Neural progenitor cell (in vitro differentiated cells): Measurements from ENCODE around the gene B4GALNT3. TPM values are rescaled to one million over a fixed set of nuclear protein-coding genes. Genes with fewer than 3 reads are reported as not detected.

Experiments used
- DNase-seq: peaks from one replicate; pipeline ENCODE4 v3.0.0-alpha.2; 2016; ENCODE audit warnings: low spot score
- H2AFZ ChIP-seq: fragments of 200-600 bp; sonication (generic); replicated peaks from 2 replicates; pipeline ENCODE4 v1.6.1; 2016; ENCODE audit warnings: antibody characterized with exemption
- H3F3A ChIP-seq: fragments of 200-600 bp; sonication (generic); 2 replicates; pipeline ENCODE4 v1.6.1; 2016; ENCODE audit warnings: antibody characterized with exemption, low read depth
- H3K27ac ChIP-seq: fragments of 200-600 bp; sonication (generic); 2 replicates; pipeline ENCODE4 v1.5.1; 2016; ENCODE audit warnings: mild to moderate bottlenecking
- H3K27me3 ChIP-seq: fragments of 200-600 bp; sonication (generic); 2 replicates; pipeline ENCODE4 v1.6.1; 2016; ENCODE audit warnings: mild to moderate bottlenecking, moderate library complexity
- H3K36me3 ChIP-seq: fragments of 200-600 bp; sonication (generic); 2 replicates; pipeline ENCODE4 v1.5.1; 2016
- H3K4me1 ChIP-seq: fragments of 200-600 bp; sonication (generic); 2 replicates; pipeline ENCODE4 v1.6.1; 2016; ENCODE audit warnings: mixed run types
- H3K4me2 ChIP-seq: fragments of 200-600 bp; sonication (generic); 2 replicates; pipeline ENCODE4 v1.6.1; 2016
- H3K4me3 ChIP-seq: fragments of 200-600 bp; sonication (generic); 2 replicates; pipeline ENCODE4 v1.5.1; 2016
- H3K79me2 ChIP-seq: fragments of 200-600 bp; sonication (generic); 2 replicates; pipeline ENCODE4 v1.6.1; 2016; ENCODE audit warnings: low read depth
- H3K9ac ChIP-seq: fragments of 200-600 bp; sonication (generic); 2 replicates; pipeline ENCODE4 v1.6.1; 2016
- H3K9me3 ChIP-seq: fragments of 200-600 bp; sonication (generic); 2 replicates; pipeline ENCODE4 v1.5.1; 2016; ENCODE audit warnings: low read depth
- H4K20me1 ChIP-seq: fragments of 200-600 bp; sonication (generic); 2 replicates; pipeline ENCODE4 v1.6.1; 2016; ENCODE audit warnings: low read depth
- H3K27ac Mint-ChIP-seq: 3 replicates; pipeline ENCODE4 v1.8.0; 2021; ENCODE audit warnings: mixed read lengths
- H3K27me3 Mint-ChIP-seq: 2 replicates; pipeline ENCODE4 v1.8.0; 2022; ENCODE audit warnings: low read depth, mild to moderate bottlenecking, inconsistent platforms, moderate library complexity, mixed read lengths; ENCODE audit not compliant: insufficient read depth
- H3K36me3 Mint-ChIP-seq: 3 replicates; pipeline ENCODE4 v1.8.0; 2021; ENCODE audit warnings: mixed read lengths
- H3K4me1 Mint-ChIP-seq: 3 replicates; pipeline ENCODE4 v1.8.0; 2021; ENCODE audit warnings: mixed read lengths
- H3K4me3 Mint-ChIP-seq: 3 replicates; pipeline ENCODE4 v1.8.0; 2021; ENCODE audit warnings: mild to moderate bottlenecking, moderate library complexity, mixed read lengths
- H3K9me3 Mint-ChIP-seq: 3 replicates; pipeline ENCODE4 v1.8.0; 2020; ENCODE audit warnings: mixed read lengths
- CTCF ChIP-seq: fragments of 200-600 bp; sonication (generic); IDR thresholded peaks from 2 replicates; pipeline ENCODE4 v1.5.1; 2017; ENCODE audit warnings: antibody characterized with exemption, mild to moderate bottlenecking
- EZH2 ChIP-seq: fragments of 200-600 bp; sonication (generic); IDR thresholded peaks from 2 replicates; pipeline ENCODE4 v1.6.1; 2017; ENCODE audit warnings: antibody characterized with exemption, mild to moderate bottlenecking, moderate library complexity
- EZH2phosphoT487 ChIP-seq: fragments of 200-600 bp; sonication (generic); IDR thresholded peaks from 2 replicates; pipeline ENCODE4 v1.6.1; 2017; ENCODE audit warnings: antibody characterized with exemption
- total RNA-seq: library from RNA; depleted of rRNA; stranded (reverse); fragments of >200 nt; gene quantifications from 2 replicates; pipeline ENCODE4 v1.2.3, GENCODE V29; 2015; ENCODE audit warnings: low replicate concordance

The B4GALNT3 gene
- total RNA-seq, 1 donor from 2014 or later = 29.0 TPM

GRCh38 chr12:568486-568885 lies 108.7 kb downstream of the B4GALNT3 start:
- Histone ChIP-seq H3K9ac (no peak overlapping the region), H3K36me3 (no peaks in the 10 kb centered on the region), H3K4me3 (no peak overlapping the region), H3F3A (peaks cover 21% of the 10 kb centered on the region), H3K4me1 (peaks cover 24% of the 10 kb centered on the region), H3K27ac (no peak overlapping the region), H3K9me3 (no peaks in the 10 kb centered on the region), H3K27me3 (peaks cover 5% of the 10 kb centered on the region), H2AFZ (no peak overlapping the region), H3K4me2 (no peak overlapping the region), H3K79me2 (no peaks in the 10 kb centered on the region), H4K20me1 (no peaks in the 10 kb centered on the region)
- peaks cover 13% of the 10 kb centered on the region for H3K4me1 Mint-ChIP-seq
- peaks cover under 1% of the 10 kb centered on the region for H3K9me3 Mint-ChIP-seq
- no peak overlapping the region for H3K27ac Mint-ChIP-seq
- H3K36me3 Mint-ChIP-seq = no peaks in the 10 kb centered on the region
- no peak for TF ChIP-seq CTCF
- no peak for TF ChIP-seq EZH2
- TF ChIP-seq EZH2phosphoT487 = no peak
- DNase-seq = no peak
- H3K4me3 Mint-ChIP-seq = no peak overlapping the region
- H3K27me3 Mint-ChIP-seq = peaks cover 21% of the 10 kb centered on the region

- Histone ChIP-seq H4K20me1 (no peaks in the 10 kb centered on the region), H3K79me2 (no peaks in the 10 kb centered on the region), H3K9ac (no peak overlapping the region), H3K9me3 (no peaks in the 10 kb centered on the region), H3F3A (peaks cover 21% of the 10 kb centered on the region), H3K27me3 (peaks cover 5% of the 10 kb centered on the region), H3K27ac (no peak overlapping the region), H3K36me3 (no peaks in the 10 kb centered on the region), H3K4me2 (peak overlapping the region; percentile 76), H3K4me3 (no peak overlapping the region), H3K4me1 (peaks cover 24% of the 10 kb centered on the region), H2AFZ (peak overlapping the region; percentile 84)
- peaks cover 13% of the 10 kb centered on the region for H3K4me1 Mint-ChIP-seq
- H3K36me3 Mint-ChIP-seq = peaks cover 2% of the 10 kb centered on the region
- no peak overlapping the region for H3K27ac Mint-ChIP-seq
- DNase-seq = no peak
- peak overlapping the region; percentile 83 for H3K4me3 Mint-ChIP-seq
- H3K27me3 Mint-ChIP-seq = peaks cover 23% of the 10 kb centered on the region
- H3K9me3 Mint-ChIP-seq = peaks cover 2% of the 10 kb centered on the region
- no peak for TF ChIP-seq CTCF
- no peak for TF ChIP-seq EZH2phosphoT487
- TF ChIP-seq EZH2 = no peak
Observed at GRCh38 chr12:569091-569676, 109.4 kb downstream of the B4GALNT3 start.

- Mint-ChIP-seq H3K27ac (no peak overlapping the region), H3K27me3 (peaks cover 25% of the 10 kb centered on the region), H3K4me3 (peak overlapping the region; percentile 83), H3K9me3 (peaks cover 2% of the 10 kb centered on the region), H3K4me1 (peaks cover 10% of the 10 kb centered on the region), H3K36me3 (peaks cover 2% of the 10 kb centered on the region)
- no peak overlapping the region for H3K9ac ChIP-seq
- H3K79me2 ChIP-seq = no peaks in the 10 kb centered on the region
- peak overlapping the region; percentile 76 for H3K4me2 ChIP-seq
- peaks cover 5% of the 10 kb centered on the region for H3K27me3 ChIP-seq
- H2AFZ ChIP-seq = peak overlapping the region; percentile 84
- H3K9me3 ChIP-seq = no peaks in the 10 kb centered on the region
- H3K4me1 ChIP-seq = peaks cover 21% of the 10 kb centered on the region
- H3K4me3 ChIP-seq = peak overlapping the region; percentile 56
- no peaks in the 10 kb centered on the region for H3K36me3 ChIP-seq
- TF ChIP-seq EZH2 (no peak), CTCF (peak; percentile 96), EZH2phosphoT487 (no peak)
- no peak overlapping the region for H3K27ac ChIP-seq
- peaks cover 21% of the 10 kb centered on the region for H3F3A ChIP-seq
- no peaks in the 10 kb centered on the region for H4K20me1 ChIP-seq
- DNase-seq = peak; percentile 92
Observed at GRCh38 chr12:569803-570434, 110.2 kb downstream of the B4GALNT3 start.
